Activated T-cell treated with anti-CD3 and anti-CD28 coated beads, Interleukin-2, amount 50 U/mL, for 24 hours (primary cell): ENCODE data around the gene FXN.

Experiments
- DNase-seq: peaks from one replicate; pipeline ENCODE4 v3.0.0-alpha.2; 2020
- H3K27ac Mint-ChIP-seq: 2 replicates; pipeline ENCODE4 v1.8.0; 2020; ENCODE audit warnings: mild to moderate bottlenecking, mixed read lengths
- H3K27me3 Mint-ChIP-seq: 2 replicates; pipeline ENCODE4 v1.8.0; 2020; ENCODE audit warnings: mixed read lengths
- H3K36me3 Mint-ChIP-seq: 2 replicates; pipeline ENCODE4 v1.8.0; 2020; ENCODE audit warnings: low read depth, mixed read lengths
- H3K4me1 Mint-ChIP-seq: 2 replicates; pipeline ENCODE4 v1.8.0; 2020; ENCODE audit warnings: low read depth, mixed read lengths
- H3K4me3 Mint-ChIP-seq: 2 replicates; pipeline ENCODE4 v1.8.0; 2020; ENCODE audit warnings: mild to moderate bottlenecking, moderate library complexity, mixed read lengths
- H3K9me3 Mint-ChIP-seq: 2 replicates; pipeline ENCODE4 v1.8.0; 2020; ENCODE audit warnings: mixed read lengths

FXN gene

GRCh38 chr9:69121155-69122081 is 85.9 kb downstream of the FXN start:
- Mint-ChIP-seq H3K9me3 (no peaks in the 10 kb centered on the region), H3K36me3 (no peaks in the 10 kb centered on the region), H3K4me3 (peak overlapping the region; percentile 84), H3K4me1 (peaks cover 22% of the 10 kb centered on the region), H3K27me3 (peaks cover 12% of the 10 kb centered on the region), H3K27ac (peak overlapping the region; percentile 57)
- peak; percentile 59 for DNase-seq

- H3K4me1 Mint-ChIP-seq: peaks cover 22% of the 10 kb centered on the region
- H3K4me3 Mint-ChIP-seq: peak overlapping the region; percentile 84
- peak overlapping the region; percentile 57 for H3K27ac Mint-ChIP-seq
- H3K27me3 Mint-ChIP-seq: peaks cover 12% of the 10 kb centered on the region
- peak; percentile 52 for DNase-seq
- H3K36me3 Mint-ChIP-seq: no peaks in the 10 kb centered on the region
- no peaks in the 10 kb centered on the region for H3K9me3 Mint-ChIP-seq
Measured at GRCh38 chr9:69122082-69122548, 86.6 kb downstream of the FXN start.

DNA sequence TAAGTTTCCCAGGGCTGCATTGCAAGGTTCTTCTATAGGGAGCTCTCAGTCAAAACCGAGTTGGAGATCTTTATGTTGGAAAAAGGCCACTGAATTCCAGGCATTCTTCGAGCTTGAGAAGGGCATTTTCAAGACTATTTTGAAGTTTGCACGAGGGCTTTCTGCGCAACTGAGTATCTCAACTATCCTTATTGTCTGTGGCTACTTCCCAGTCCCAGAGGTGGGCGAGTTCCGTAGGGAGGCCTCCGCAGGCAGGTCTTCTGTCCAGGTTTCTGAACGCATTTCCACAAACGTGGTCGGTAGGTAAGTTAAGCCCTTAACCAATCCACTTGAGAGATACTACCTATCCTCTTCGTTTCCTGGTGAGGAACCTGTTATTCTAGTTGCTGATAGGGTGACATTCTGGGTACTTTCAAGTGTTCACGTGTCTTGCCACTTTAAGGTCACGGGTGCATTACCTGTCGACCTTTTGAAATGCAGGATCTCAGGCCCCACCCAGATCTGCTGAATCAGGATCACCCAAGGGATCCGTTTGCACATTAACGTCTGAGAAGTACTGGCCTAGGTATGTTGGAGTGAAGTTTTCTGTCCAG is 87.1 kb downstream of the FXN start:
- peak overlapping the region; percentile 84 for H3K4me3 Mint-ChIP-seq
- H3K27ac Mint-ChIP-seq: no peak overlapping the region
- DNase-seq: no peak
- peaks cover 22% of the 10 kb centered on the region for H3K4me1 Mint-ChIP-seq
- no peaks in the 10 kb centered on the region for H3K9me3 Mint-ChIP-seq
- H3K27me3 Mint-ChIP-seq: peaks cover 12% of the 10 kb centered on the region
- H3K36me3 Mint-ChIP-seq: no peaks in the 10 kb centered on the region

DNA sequence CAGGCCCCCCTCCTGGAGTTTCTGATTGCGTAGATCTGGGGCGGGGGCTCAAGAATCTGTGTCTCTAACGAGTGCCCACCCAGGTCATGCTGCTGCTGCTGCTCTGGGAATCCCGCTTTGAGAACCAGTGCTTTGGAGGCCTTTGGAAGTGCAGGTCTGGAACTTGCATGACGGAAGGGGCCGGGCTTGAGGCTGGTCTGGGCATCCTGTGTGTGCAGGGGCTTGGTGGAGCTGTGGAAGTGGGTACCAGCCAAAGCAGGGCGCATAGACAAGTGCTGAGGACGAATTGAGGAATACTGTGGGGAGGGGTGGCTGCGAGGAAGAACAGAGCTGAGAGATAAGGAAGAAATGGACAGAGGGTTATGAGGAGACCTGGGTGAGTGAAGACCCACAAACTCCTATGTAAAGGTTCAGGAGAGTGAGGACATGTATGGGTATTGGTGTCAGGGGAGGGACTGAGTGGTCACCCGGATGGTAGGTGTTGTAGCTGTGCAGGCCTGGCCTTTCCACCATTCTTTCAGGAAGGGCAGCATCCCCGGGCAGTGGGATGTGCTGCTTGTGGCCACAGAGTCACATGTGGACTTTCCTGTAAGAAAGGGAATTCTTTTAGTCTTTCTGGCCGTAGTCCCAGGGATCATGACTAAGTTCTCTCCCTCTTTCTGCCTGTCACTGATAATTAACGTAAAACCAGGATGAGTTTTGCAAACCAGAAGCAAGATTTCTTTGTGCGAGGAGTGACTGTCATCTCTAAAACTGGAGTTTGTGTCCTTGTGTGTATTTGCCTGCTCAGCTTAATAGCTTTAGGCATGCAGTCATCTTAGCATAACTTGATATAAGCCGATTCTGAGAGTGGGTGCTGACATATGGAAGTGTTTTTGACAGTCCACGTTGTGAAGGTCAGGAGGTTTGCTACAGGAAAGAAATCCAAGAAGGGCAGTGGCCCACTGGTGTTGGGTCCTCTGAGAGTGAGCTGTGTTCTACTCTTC is 95.2 kb downstream of the FXN start:
- Mint-ChIP-seq H3K27ac (no peak overlapping the region), H3K9me3 (no peaks in the 10 kb centered on the region), H3K4me1 (no peaks in the 10 kb centered on the region), H3K36me3 (no peaks in the 10 kb centered on the region), H3K4me3 (no peak overlapping the region), H3K27me3 (no peaks in the 10 kb centered on the region)
- DNase-seq: no peak

DNA sequence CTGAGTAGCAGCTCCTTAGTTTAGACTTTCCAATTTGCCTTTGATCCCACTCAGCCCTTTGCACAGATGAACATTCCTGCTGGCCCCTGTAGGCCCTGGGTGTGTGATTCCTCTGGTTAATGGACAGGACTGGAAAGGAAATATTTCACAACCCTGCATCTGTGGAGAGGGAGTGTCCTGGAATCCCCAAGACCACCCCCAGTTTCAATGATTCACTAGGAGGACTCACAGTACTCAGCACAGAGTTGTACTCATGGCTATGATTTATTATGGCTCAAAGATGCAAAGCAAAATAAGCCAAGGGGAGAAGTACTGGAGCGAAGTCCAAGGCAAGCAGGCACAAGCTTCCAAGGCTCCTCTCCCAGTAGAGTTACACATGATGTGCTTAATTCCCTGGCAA is 96.1 kb downstream of the FXN start:
- Mint-ChIP-seq H3K9me3 (no peaks in the 10 kb centered on the region), H3K4me3 (no peak overlapping the region), H3K27me3 (no peaks in the 10 kb centered on the region), H3K27ac (no peak overlapping the region), H3K4me1 (no peaks in the 10 kb centered on the region), H3K36me3 (no peaks in the 10 kb centered on the region)
- DNase-seq: no peak

GRCh38 chr9:69132361-69132760 is 96.8 kb downstream of the FXN start:
- no peak overlapping the region for H3K27ac Mint-ChIP-seq
- H3K4me3 Mint-ChIP-seq: no peak overlapping the region
- DNase-seq: no peak
- H3K27me3 Mint-ChIP-seq: no peaks in the 10 kb centered on the region
- H3K9me3 Mint-ChIP-seq: no peaks in the 10 kb centered on the region
- H3K4me1 Mint-ChIP-seq: no peaks in the 10 kb centered on the region
- H3K36me3 Mint-ChIP-seq: no peaks in the 10 kb centered on the region

GRCh38 chr9:69134412-69134811 is 98.9 kb downstream of the FXN start:
- DNase-seq: no peak
- Mint-ChIP-seq H3K27me3 (no peaks in the 10 kb centered on the region), H3K4me1 (no peaks in the 10 kb centered on the region), H3K4me3 (no peak overlapping the region), H3K36me3 (no peaks in the 10 kb centered on the region), H3K27ac (no peak overlapping the region), H3K9me3 (no peaks in the 10 kb centered on the region)

GRCh38 chr9:69136185-69136584 is 100.6 kb downstream of the FXN start:
- no peaks in the 10 kb centered on the region for H3K9me3 Mint-ChIP-seq
- no peak overlapping the region for H3K27ac Mint-ChIP-seq
- no peak for DNase-seq
- no peaks in the 10 kb centered on the region for H3K4me1 Mint-ChIP-seq
- H3K27me3 Mint-ChIP-seq: no peaks in the 10 kb centered on the region
- H3K4me3 Mint-ChIP-seq: no peak overlapping the region
- H3K36me3 Mint-ChIP-seq: no peaks in the 10 kb centered on the region

DNA sequence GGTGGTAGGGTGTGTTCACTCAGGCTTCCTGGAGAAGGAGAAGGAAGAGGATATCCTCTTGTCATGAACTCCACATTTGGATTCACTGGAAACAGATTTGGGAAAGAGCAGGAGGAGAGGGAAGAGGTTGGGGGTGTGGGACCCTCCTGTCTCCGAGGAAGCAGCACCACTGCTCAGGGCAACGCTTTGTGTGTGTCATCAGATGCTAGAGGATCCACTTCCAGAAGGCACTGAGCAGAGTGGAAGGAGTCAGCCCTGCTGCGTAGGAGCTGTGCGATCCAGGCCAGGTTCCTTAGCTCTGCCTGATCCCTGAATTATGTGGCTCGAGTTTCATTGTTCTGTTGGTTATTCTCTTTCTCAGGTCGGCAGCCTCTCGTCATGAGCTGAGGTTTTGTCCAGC is 101.2 kb downstream of the FXN start:
- H3K36me3 Mint-ChIP-seq: no peaks in the 10 kb centered on the region
- no peak overlapping the region for H3K27ac Mint-ChIP-seq
- H3K27me3 Mint-ChIP-seq: no peaks in the 10 kb centered on the region
- no peaks in the 10 kb centered on the region for H3K9me3 Mint-ChIP-seq
- no peak for DNase-seq
- no peak overlapping the region for H3K4me3 Mint-ChIP-seq
- H3K4me1 Mint-ChIP-seq: no peaks in the 10 kb centered on the region

DNA sequence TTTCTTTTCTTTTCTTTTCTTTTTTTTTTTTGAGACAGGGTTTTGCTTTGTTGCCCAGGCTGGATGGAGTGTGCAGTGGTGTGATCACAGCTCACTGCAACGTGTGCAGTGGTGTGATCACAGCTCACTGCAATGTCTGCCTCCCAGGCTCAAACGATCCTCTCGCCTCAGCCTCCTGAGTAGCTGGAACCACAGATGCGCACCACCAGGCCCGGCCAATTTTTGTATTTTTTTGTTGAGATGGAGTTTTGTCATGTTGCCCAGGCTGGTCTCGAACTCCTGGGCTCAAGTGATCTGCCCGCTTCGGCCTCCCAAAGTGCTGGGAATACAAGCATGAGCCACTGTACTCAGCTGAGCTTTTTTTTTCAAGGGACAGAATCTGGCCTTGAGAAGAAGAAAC is 101.8 kb downstream of the FXN start:
- Mint-ChIP-seq H3K4me1 (no peaks in the 10 kb centered on the region), H3K4me3 (no peak overlapping the region), H3K27ac (no peak overlapping the region), H3K9me3 (no peaks in the 10 kb centered on the region), H3K27me3 (no peaks in the 10 kb centered on the region), H3K36me3 (no peaks in the 10 kb centered on the region)
- DNase-seq: no peak

GRCh38 chr9:69139596-69139995 is 104.0 kb downstream of the FXN start:
- Mint-ChIP-seq H3K9me3 (no peaks in the 10 kb centered on the region), H3K4me3 (no peak overlapping the region), H3K27me3 (no peaks in the 10 kb centered on the region), H3K4me1 (no peaks in the 10 kb centered on the region), H3K36me3 (no peaks in the 10 kb centered on the region), H3K27ac (no peak overlapping the region)
- no peak for DNase-seq

- Mint-ChIP-seq H3K4me1 (no peaks in the 10 kb centered on the region), H3K9me3 (no peaks in the 10 kb centered on the region), H3K27me3 (no peaks in the 10 kb centered on the region), H3K27ac (no peak overlapping the region), H3K4me3 (no peak overlapping the region), H3K36me3 (no peaks in the 10 kb centered on the region)
- no peak for DNase-seq
Measured at GRCh38 chr9:69140123-69140735, 104.7 kb downstream of the FXN start.

DNA sequence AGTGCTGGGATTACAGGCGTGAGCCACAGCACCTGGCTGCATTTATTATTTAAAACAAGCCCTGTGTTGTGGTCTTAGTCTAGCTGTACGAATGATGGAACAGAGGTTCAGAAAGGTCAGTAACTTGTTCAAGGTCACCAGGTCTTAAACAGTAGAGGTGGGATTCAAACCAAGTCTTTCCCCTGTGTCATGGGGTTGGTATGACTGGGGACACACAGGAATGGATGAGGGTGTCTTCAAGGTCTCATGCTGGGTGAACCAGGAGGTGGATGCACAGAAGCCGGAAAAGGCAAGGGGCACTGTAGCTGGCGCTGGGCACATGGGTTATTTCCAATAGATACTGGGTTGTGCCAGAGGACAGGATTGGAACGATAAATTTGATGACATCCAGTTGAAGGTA is 106.3 kb downstream of the FXN start:
- no peaks in the 10 kb centered on the region for H3K27me3 Mint-ChIP-seq
- H3K9me3 Mint-ChIP-seq: no peaks in the 10 kb centered on the region
- no peak overlapping the region for H3K27ac Mint-ChIP-seq

GRCh38 chr9:69143291-69143690 is 107.7 kb downstream of the FXN start:
- Mint-ChIP-seq H3K27me3 (no peaks in the 10 kb centered on the region), H3K4me1 (no peaks in the 10 kb centered on the region), H3K27ac (no peak overlapping the region), H3K4me3 (no peak overlapping the region), H3K36me3 (no peaks in the 10 kb centered on the region), H3K9me3 (no peaks in the 10 kb centered on the region)
- DNase-seq: no peak

More for the DNA sequence above, 106.3 kb downstream of the FXN start:
- Mint-ChIP-seq H3K36me3 (no peaks in the 10 kb centered on the region), H3K4me1 (no peaks in the 10 kb centered on the region), H3K4me3 (no peak overlapping the region)
- DNase-seq: no peak
